ENCODE data around the gene APBB1IP.
"Not testable (repeated sequence)": the region's sequence is repeated elsewhere in the genome, so short reads cannot be mapped to it uniquely, and the experiment has no call there.

Gene APBB1IP

GRCh38 chr10:26437637-26438461 lies at the start of gene APBB1IP:
APBB1IP (plus strand) TSS chr10:26438341; CDS start chr10:26492327, 53,986 bp downstream.
- peak; percentile 75 to 76 for DNase-seq

GRCh38 chr10:26389533-26389932 lies 48.6 kb upstream of the APBB1IP start:
- DNase-seq: no peak

GRCh38 chr10:26391701-26392695 lies 46.1 kb upstream of the APBB1IP start:
- DNase-seq: peak; percentile 24 to 31

- DNase-seq: not testable (repeated sequence)
Observed at GRCh38 chr10:26398353-26398752, 39.8 kb upstream of the APBB1IP start.

GRCh38 chr10:26407406-26407969 lies 30.7 kb upstream of the APBB1IP start:
- no peak for DNase-seq

- no peak for DNase-seq
Observed at GRCh38 chr10:26408858-26409494, 29.2 kb upstream of the APBB1IP start.

- no peak for DNase-seq
Observed at GRCh38 chr10:26410356-26410755, 27.8 kb upstream of the APBB1IP start.

GRCh38 chr10:26412932-26413331 lies 25.2 kb upstream of the APBB1IP start:
- DNase-seq: no peak

- no peak for DNase-seq
Observed at GRCh38 chr10:26413375-26413774, 24.8 kb upstream of the APBB1IP start.

GRCh38 chr10:26417136-26417535 lies 21.0 kb upstream of the APBB1IP start:
- DNase-seq: no peak

GRCh38 chr10:26422977-26423376 lies 15.2 kb upstream of the APBB1IP start:
- no peak for DNase-seq

GRCh38 chr10:26423722-26424121 lies 14.4 kb upstream of the APBB1IP start:
- DNase-seq: no peak

GRCh38 chr10:26430641-26431163 lies 7.4 kb upstream of the APBB1IP start:
- DNase-seq: peak; percentile 41 to 47

GRCh38 chr10:26432938-26433337 lies 5.2 kb upstream of the APBB1IP start:
- no peak for DNase-seq

GRCh38 chr10:26435852-26436251 lies 2.3 kb upstream of the APBB1IP start:
- no peak for DNase-seq

GRCh38 chr10:26436848-26437247 lies 1.3 kb upstream of the APBB1IP start:
- DNase-seq: no peak

GRCh38 chr10:26438534-26439341 lies 597 bp downstream of the APBB1IP start:
- peak; percentile 83 to 86 for DNase-seq

GRCh38 chr10:26439406-26440087 lies 1.4 kb downstream of the APBB1IP start:
- no peak for DNase-seq

GRCh38 chr10:26440088-26440470 lies 1.9 kb downstream of the APBB1IP start:
- no peak for DNase-seq

- peak; percentile 38 to 39 for DNase-seq
Observed at GRCh38 chr10:26441491-26442214, 3.5 kb downstream of the APBB1IP start.
